HS-5 (cell line): ENCODE measurements around the gene SEPTIN5.
"Not testable (repeated sequence)": the region's sequence is repeated elsewhere in the genome, so short reads cannot be mapped to it uniquely, and the experiment has no call there.

ENCODE experiments used
- DNase-seq: peaks from one replicate; pipeline ENCODE4 v3.0.0-alpha.2; 2012; ENCODE audit warnings: low read depth

The SEPTIN5 gene

GRCh38 chr22:19720150-19720827 lies 6.0 kb downstream of the SEPTIN5 start:
- DNase-seq = no peak

GRCh38 chr22:19720999-19721329 lies 6.7 kb downstream of the SEPTIN5 start:
- no peak for DNase-seq

- no peak for DNase-seq
Measured at GRCh38 chr22:19721330-19722177, 7.3 kb downstream of the SEPTIN5 start.

- no peak for DNase-seq
Measured at GRCh38 chr22:19722178-19722981, 8.1 kb downstream of the SEPTIN5 start.

GRCh38 chr22:19722982-19723231 lies 8.6 kb downstream of the SEPTIN5 start:
- no peak for DNase-seq

GRCh38 chr22:19723232-19723982 lies 9.1 kb downstream of the SEPTIN5 start, which contains the start of gene GP1BB:
GP1BB (plus strand) TSS chr22:19723539; CDS start chr22:19723570, 31 bp downstream.
- no peak for DNase-seq

- no peak for DNase-seq
Measured at GRCh38 chr22:19723983-19724827, 9.9 kb downstream of the SEPTIN5 start.

GRCh38 chr22:19724927-19725661 lies 10.8 kb downstream of the SEPTIN5 start:
- DNase-seq = no peak

- DNase-seq = not testable (repeated sequence)
Measured at GRCh38 chr22:19726064-19726788, 11.9 kb downstream of the SEPTIN5 start.

GRCh38 chr22:19727310-19728150 lies 13.2 kb downstream of the SEPTIN5 start:
- DNase-seq = no peak

GRCh38 chr22:19728271-19728670 lies 14.0 kb downstream of the SEPTIN5 start:
- DNase-seq = no peak

GRCh38 chr22:19728836-19729235 lies 14.5 kb downstream of the SEPTIN5 start:
- DNase-seq = no peak

GRCh38 chr22:19729507-19729906 lies 15.2 kb downstream of the SEPTIN5 start:
- no peak for DNase-seq

- DNase-seq = no peak
Measured at GRCh38 chr22:19730198-19730597, 15.9 kb downstream of the SEPTIN5 start.

- peak; percentile 42 for DNase-seq
Measured at GRCh38 chr22:19730655-19731360, 16.5 kb downstream of the SEPTIN5 start.

GRCh38 chr22:19731361-19732135 lies 17.2 kb downstream of the SEPTIN5 start:
- DNase-seq = no peak

GRCh38 chr22:19732403-19733113 lies 18.3 kb downstream of the SEPTIN5 start:
- DNase-seq = no peak
